HEK293 (cell line): ENCODE results near the gene ZNF439.

ENCODE experiments used
- CTCF ChIA-PET: fragments of 350-600 bp; formaldehyde crosslinking; extraction: SDS; loops from one replicate; lab custom pipeline; 2021; ENCODE audit warnings: antibody characterized with exemption; lab: Yijun Ruan, JAX
- POLR2A ChIA-PET: fragments of 300-600 bp; formaldehyde crosslinking; extraction: SDS; loops from one replicate; lab custom pipeline; 2020; ENCODE audit warnings: antibody characterized with exemption, inconsistent platforms; lab: Yijun Ruan, JAX
- H3K27ac ChIP-seq: fragments of 200-500 bp; sonication (Bioruptor generic); 2 replicates; pipeline ENCODE4 v1.5.1; 2014; ENCODE audit warnings: low read depth, low read length, control low read depth, inconsistent platforms; ENCODE audit errors: extremely low read depth
- H3K36me3 ChIP-seq, 2 experiments: fragments of 200-500 bp in 1 of 2; sonication (Bioruptor generic) in 1 of 2; 1 replicate in 1 of 2; 2 replicates in 1 of 2; pipeline ENCODE4 v1.5.1; 2014 to 2017; ENCODE audit warnings: inconsistent platforms in 2 of 2, low read length in 2 of 2; ENCODE audit not compliant: control insufficient read depth in 2 of 2, insufficient read depth in 1 of 2
- H3K4me1 ChIP-seq: fragments of 200-500 bp; sonication (Bioruptor generic); 2 replicates; pipeline ENCODE4 v1.5.1; 2014; ENCODE audit warnings: mild to moderate bottlenecking, low read length, inconsistent platforms; ENCODE audit not compliant: control insufficient read depth, insufficient read depth
- H3K4me3 ChIP-seq: 2 replicates; pipeline ENCODE4 v1.5.1; 2011; ENCODE audit warnings: low read depth, mild to moderate bottlenecking, control low read depth, low read length, moderate library complexity
- H3K9me3 ChIP-seq: fragments of 200-500 bp; sonication (Bioruptor generic); 2 replicates; pipeline ENCODE4 v1.5.1; 2014; ENCODE audit warnings: low read depth, low read length, inconsistent platforms; ENCODE audit not compliant: control insufficient read depth, insufficient read depth
- GLI4 ChIP-seq: fragments of 450-650 bp; formaldehyde crosslinking; IDR thresholded peaks from 2 replicates; pipeline ENCODE4 v1.5.1; 2016; ENCODE audit warnings: missing biosample characterization, missing genetic modification characterization
- KLF8 ChIP-seq: fragments of 450-650 bp; formaldehyde crosslinking; IDR thresholded peaks from 2 replicates; pipeline ENCODE4 v1.5.1; 2016; ENCODE audit warnings: missing biosample characterization, missing genetic modification characterization
- KLF9 ChIP-seq: fragments of 450-650 bp; formaldehyde crosslinking; IDR thresholded peaks from 2 replicates; pipeline ENCODE4 v1.5.1; 2016; ENCODE audit warnings: missing biosample characterization, missing genetic modification characterization, low read depth
- SCRT2 ChIP-seq: fragments of 450-650 bp; formaldehyde crosslinking; IDR thresholded peaks from 2 replicates; pipeline ENCODE4 v1.5.1; 2016; ENCODE audit warnings: missing biosample characterization, missing genetic modification characterization
- SP2 ChIP-seq: fragments of 450-650 bp; formaldehyde crosslinking; IDR thresholded peaks from 2 replicates; pipeline ENCODE4 v1.5.1; 2016; ENCODE audit warnings: missing biosample characterization, missing genetic modification characterization
- SP7 ChIP-seq: fragments of 450-650 bp; formaldehyde crosslinking; IDR thresholded peaks from 2 replicates; pipeline ENCODE4 v1.5.1; 2016; ENCODE audit warnings: missing biosample characterization, missing genetic modification characterization
- ZBTB26 ChIP-seq: fragments of 450-650 bp; formaldehyde crosslinking; optimal IDR thresholded peaks from 2 replicates; pipeline ENCODE3; 2016; ENCODE audit warnings: missing biosample characterization, mild to moderate bottlenecking, missing genetic modification characterization
- ZNF157 ChIP-seq: fragments of 450-650 bp; formaldehyde crosslinking; IDR thresholded peaks from 2 replicates; pipeline ENCODE4 v1.5.1; 2016; ENCODE audit warnings: missing biosample characterization, missing genetic modification characterization
- ZNF184 ChIP-seq: fragments of 450-650 bp; IDR thresholded peaks from 2 replicates; pipeline ENCODE4 v1.5.1; 2018; ENCODE audit warnings: missing biosample characterization, mild to moderate bottlenecking, missing genetic modification characterization
- ZNF2 ChIP-seq: fragments of 450-650 bp; formaldehyde crosslinking; IDR thresholded peaks from 2 replicates; pipeline ENCODE4 v1.5.1; 2016; ENCODE audit warnings: missing biosample characterization, missing genetic modification characterization
- ZNF280C ChIP-seq: fragments of 450-650 bp; formaldehyde crosslinking; IDR thresholded peaks from 2 replicates; pipeline ENCODE4 v1.5.1; 2016; ENCODE audit warnings: missing biosample characterization, missing genetic modification characterization
- ZNF354C ChIP-seq: fragments of 450-650 bp; formaldehyde crosslinking; IDR thresholded peaks from 2 replicates; pipeline ENCODE4 v1.5.1; 2016; ENCODE audit warnings: missing biosample characterization, missing genetic modification characterization, low read depth, borderline replicate concordance
- ZNF416 ChIP-seq: fragments of 450-650 bp; formaldehyde crosslinking; IDR thresholded peaks from 2 replicates; pipeline ENCODE4 v1.5.1; 2016; ENCODE audit warnings: missing biosample characterization, missing genetic modification characterization
- ZNF501 ChIP-seq: fragments of 450-650 bp; formaldehyde crosslinking; IDR thresholded peaks from 2 replicates; pipeline ENCODE4 v1.5.1; 2016; ENCODE audit warnings: missing biosample characterization, missing genetic modification characterization
- ZNF555 ChIP-seq: fragments of 450-650 bp; formaldehyde crosslinking; conservative IDR thresholded peaks from 2 replicates; pipeline ENCODE4 v1.5.1; 2017; ENCODE audit warnings: missing biosample characterization, mild to moderate bottlenecking, missing genetic modification characterization, inconsistent platforms
- ZNF654 ChIP-seq: fragments of 450-650 bp; formaldehyde crosslinking; IDR thresholded peaks from 2 replicates; pipeline ENCODE4 v1.5.1; 2016; ENCODE audit warnings: low read depth, missing biosample characterization, missing genetic modification characterization
- ZNF660 ChIP-seq: fragments of 450-650 bp; IDR thresholded peaks from 2 replicates; pipeline ENCODE4 v1.5.1; 2018; ENCODE audit warnings: missing biosample characterization, mild to moderate bottlenecking, missing genetic modification characterization
- ZNF76 ChIP-seq: fragments of 450-650 bp; formaldehyde crosslinking; IDR thresholded peaks from 2 replicates; pipeline ENCODE4; 2016; ENCODE audit warnings: low read depth, missing biosample characterization, missing genetic modification characterization, borderline replicate concordance
- ZNF776 ChIP-seq: fragments of 450-650 bp; formaldehyde crosslinking; IDR thresholded peaks from 2 replicates; pipeline ENCODE4 v1.5.0; 2017; ENCODE audit warnings: missing biosample characterization, missing genetic modification characterization, borderline replicate concordance
- TF ChIP-seq, protein P1 (sequence below): fragments of 450-650 bp; formaldehyde crosslinking; IDR thresholded peaks from 2 replicates; pipeline ENCODE4 v1.5.1; 2016; ENCODE audit warnings: missing biosample characterization, missing genetic modification characterization
- TF ChIP-seq, protein P2 (sequence below): fragments of 450-650 bp; formaldehyde crosslinking; IDR thresholded peaks from 2 replicates; pipeline ENCODE4 v1.5.1; 2016; ENCODE audit warnings: missing biosample characterization, missing genetic modification characterization

Gene ZNF439

DNA sequence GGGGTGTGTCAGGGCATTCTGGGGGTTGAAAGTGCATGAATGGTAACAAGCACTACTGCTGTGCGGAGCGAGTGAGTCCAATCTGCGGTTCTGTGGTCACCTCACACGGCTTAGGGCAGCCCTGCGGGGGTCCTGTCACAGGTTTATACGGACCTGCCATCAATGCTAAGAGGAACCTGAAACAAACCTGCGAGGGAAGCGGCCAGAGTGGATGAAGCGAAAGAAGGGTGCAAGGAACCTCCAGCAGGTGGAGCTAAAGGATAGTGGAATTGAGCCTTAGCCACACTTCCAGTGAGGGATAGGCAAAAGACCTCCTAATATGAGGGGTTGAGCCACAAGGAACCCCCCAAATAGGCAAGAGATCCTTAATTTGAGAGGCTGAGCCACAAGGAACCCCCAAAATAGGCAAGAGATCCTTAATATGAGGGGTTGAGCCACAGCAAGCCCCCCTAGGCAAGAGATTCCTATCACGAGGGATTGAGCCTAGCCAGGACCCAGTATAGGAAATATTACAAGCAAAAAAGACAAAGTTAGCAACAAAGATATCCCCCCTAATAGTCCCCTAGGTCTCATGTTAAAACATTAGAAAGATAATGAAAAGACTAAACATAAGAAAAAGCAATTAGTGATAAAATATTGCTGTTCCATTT is 32.8 kb downstream of the ZNF439 start:
- no peak overlapping the region for H3K27ac ChIP-seq
- H3K36me3 ChIP-seq: no peaks in the 10 kb centered on the region
- CTCF ChIA-PET: interaction anchor here (1.0 to 1.7 kb wide), 4 partner anchors 14 to 107 kb away, joined by 4 to 6 read pairs (median 6); no protein-coding TSS in a partner anchor
- TF ChIP-seq, protein P1, sequence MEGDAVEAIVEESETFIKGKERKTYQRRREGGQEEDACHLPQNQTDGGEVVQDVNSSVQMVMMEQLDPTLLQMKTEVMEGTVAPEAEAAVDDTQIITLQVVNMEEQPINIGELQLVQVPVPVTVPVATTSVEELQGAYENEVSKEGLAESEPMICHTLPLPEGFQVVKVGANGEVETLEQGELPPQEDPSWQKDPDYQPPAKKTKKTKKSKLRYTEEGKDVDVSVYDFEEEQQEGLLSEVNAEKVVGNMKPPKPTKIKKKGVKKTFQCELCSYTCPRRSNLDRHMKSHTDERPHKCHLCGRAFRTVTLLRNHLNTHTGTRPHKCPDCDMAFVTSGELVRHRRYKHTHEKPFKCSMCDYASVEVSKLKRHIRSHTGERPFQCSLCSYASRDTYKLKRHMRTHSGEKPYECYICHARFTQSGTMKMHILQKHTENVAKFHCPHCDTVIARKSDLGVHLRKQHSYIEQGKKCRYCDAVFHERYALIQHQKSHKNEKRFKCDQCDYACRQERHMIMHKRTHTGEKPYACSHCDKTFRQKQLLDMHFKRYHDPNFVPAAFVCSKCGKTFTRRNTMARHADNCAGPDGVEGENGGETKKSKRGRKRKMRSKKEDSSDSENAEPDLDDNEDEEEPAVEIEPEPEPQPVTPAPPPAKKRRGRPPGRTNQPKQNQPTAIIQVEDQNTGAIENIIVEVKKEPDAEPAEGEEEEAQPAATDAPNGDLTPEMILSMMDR: peak; percentile 63
- TF ChIP-seq ZNF2: 0 out of 2 replicates have a peak, but pooled peaks have one; percentile 21
- TF ChIP-seq ZNF157: no peak
- no peak for TF ChIP-seq ZNF184
- TF ChIP-seq ZNF354C (tag by site-specific recombination): no peak
- TF ChIP-seq SP7 (tag by site-specific recombination): no peak
- TF ChIP-seq ZNF555 (tag by site-specific recombination): no peak
- TF ChIP-seq ZNF660 (tag by site-specific recombination): 0 out of 2 replicates have a peak, but pooled peaks have one; percentile 41
- TF ChIP-seq KLF9 (tag by site-specific recombination): 0 out of 2 replicates have a peak, but pooled peaks have one; percentile 13
- TF ChIP-seq ZNF654: peak; percentile 95
- TF ChIP-seq ZNF280C (tag by site-specific recombination): no peak
- no peak for TF ChIP-seq ZNF776 (tag by site-specific recombination)
- TF ChIP-seq ZNF76: no peak
- TF ChIP-seq, protein P2, sequence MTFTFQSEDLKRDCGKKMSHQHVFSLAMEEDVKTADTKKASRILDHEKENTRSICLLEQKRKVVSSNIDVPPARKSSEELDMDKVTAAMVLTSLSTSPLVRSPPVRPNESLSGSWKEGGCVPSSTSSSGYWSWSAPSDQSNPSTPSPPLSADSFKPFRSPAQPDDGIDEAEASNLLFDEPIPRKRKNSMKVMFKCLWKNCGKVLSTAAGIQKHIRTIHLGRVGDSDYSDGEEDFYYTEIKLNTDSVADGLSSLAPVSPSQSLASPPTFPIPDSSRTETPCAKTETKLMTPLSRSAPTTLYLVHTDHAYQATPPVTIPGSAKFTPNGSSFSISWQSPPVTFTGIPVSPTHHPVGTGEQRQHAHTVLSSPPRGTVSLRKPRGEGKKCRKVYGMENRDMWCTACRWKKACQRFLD (tag by site-specific recombination): no peak
- no peaks in the 10 kb centered on the region for H3K4me1 ChIP-seq
- POLR2A ChIA-PET: no interaction called here
- no peak overlapping the region for H3K4me3 ChIP-seq
- no peaks in the 10 kb centered on the region for H3K9me3 ChIP-seq

GRCh38 chr19:11882606-11883005 is 34.1 kb downstream of the ZNF439 start:
- H3K36me3 ChIP-seq: no peaks in the 10 kb centered on the region
- no peaks in the 10 kb centered on the region for H3K4me1 ChIP-seq
- TF ChIP-seq ZNF501 (tag by site-specific recombination): no peak
- TF ChIP-seq ZNF354C (tag by site-specific recombination): no peak
- TF ChIP-seq SCRT2: no peak
- TF ChIP-seq ZBTB26: no peak
- no peak for TF ChIP-seq ZNF416 (tag by site-specific recombination)
- TF ChIP-seq SP2 (tag by site-specific recombination): no peak
- TF ChIP-seq ZNF280C (tag by site-specific recombination): no peak
- no peak for TF ChIP-seq KLF8
- no peak for TF ChIP-seq GLI4 (tag by site-specific recombination)
- CTCF ChIA-PET: interaction anchor here (0.7 to 1.2 kb wide), 5 partner anchors 81 to 758 kb away, joined by 3 to 5 read pairs (median 4); no protein-coding TSS in a partner anchor
- H3K4me3 ChIP-seq: no peak overlapping the region
- H3K9me3 ChIP-seq: no peaks in the 10 kb centered on the region
- POLR2A ChIA-PET: interaction anchor here (0.6 kb wide), 1 partner anchor 37 kb away, joined by 3 read pairs; no protein-coding TSS in a partner anchor
- H3K27ac ChIP-seq: no peak overlapping the region
